HG03432 (cell line): ENCODE measurements around the gene LCP1.

Experiments used
- ATAC-seq: cut with Tn5 transposase; IDR thresholded peaks from one replicate; pipeline ENCODE4 v1.9.1; 2021; ENCODE audit warnings: mild to moderate bottlenecking, moderate library complexity; ENCODE audit not compliant: unreplicated experiment

The LCP1 gene

DNA sequence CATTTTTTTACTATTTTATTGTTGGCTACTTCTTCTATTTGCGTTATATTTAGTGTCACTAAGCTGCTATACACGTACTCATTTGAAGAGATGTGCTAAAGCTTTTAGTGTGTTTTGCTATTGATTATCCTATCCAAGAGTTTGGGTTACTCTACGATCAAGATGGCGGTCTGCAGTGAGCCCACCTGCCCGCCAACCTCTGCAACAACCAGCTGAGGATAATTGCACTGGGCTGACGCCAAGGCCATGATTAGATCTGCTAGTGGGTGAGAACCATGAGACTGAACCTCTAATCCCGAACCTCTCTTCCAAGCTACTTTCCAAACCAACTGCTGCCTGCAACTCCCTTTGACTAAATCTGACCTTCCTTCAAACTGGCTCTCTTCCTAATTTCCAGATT is 78.9 kb downstream of the LCP1 start:
- ATAC-seq = no peak

DNA sequence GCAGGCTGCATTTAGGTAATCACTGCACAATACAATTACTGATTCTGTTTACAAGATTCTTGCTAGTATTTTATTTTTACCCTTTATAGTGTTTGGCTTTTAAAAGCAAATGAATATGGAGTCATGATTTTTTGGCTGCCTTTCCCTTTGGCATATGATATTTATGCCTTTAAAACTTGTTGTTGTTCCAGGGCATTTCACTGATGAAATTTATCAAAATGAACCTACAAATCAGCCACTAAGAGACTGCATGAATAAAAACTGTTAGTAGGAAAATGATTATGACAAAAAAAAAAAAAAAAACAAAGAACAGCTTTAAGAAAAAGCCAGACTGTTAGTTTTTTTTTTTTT is 79.7 kb downstream of the LCP1 start:
- ATAC-seq = no peak

DNA sequence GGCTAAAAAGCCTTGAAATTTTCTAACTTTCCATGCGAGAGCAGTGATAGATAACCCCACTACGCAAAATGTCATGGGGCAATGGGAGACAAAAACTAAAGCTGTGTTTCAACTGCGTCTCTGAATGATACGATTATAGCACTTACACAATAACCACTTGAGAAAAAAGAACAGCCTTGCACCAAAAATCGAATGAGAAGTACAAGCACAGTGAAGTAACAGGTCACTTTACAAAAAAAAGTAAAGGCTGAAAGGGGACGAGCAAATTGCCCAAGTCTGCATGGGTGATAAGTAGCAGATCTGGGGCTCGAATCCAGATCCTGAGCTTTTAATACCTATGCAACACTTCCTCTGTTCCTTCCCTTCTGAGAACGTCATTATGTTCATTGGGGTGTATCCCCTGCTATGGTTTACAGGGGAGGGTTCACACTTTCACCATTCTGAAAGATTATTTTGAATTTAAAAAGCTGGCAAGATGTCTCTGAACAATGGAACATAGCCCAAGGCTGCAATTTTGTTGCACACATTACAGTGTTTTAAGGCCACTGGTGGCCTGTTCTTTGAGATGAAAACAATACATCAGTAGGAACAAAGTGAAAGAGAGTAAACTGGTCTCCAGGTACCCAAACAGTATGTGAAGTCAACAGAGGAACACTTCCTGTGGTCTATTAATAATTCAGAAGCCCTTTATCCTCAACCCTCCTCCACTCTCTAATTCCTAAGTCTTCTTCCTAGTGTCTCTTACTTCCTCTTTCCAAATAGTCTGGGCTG is 80.3 kb downstream of the LCP1 start:
- ATAC-seq = peak; percentile 46

DNA sequence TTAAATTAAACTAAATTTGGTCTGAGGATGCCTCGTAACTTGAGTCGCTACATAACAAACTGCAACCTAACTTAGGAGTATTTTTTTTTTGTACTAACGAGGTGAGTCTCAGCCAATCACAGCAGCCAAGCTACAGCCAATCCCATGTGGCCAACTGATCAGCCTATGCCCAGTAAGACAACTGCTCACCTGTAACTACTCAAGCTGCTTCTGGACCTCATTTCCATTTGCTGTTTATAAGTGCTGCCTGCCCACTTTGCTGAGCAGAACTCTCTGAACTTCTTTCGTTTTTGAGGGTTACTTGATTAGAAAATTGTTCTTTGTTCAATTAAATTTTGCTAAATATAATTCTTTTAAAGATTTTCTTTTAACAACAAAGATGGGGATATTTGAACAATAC is 81.0 kb downstream of the LCP1 start:
- no peak for ATAC-seq

GRCh38 chr13:46100191-46100815 is 81.7 kb downstream of the LCP1 start:
- no peak for ATAC-seq

DNA sequence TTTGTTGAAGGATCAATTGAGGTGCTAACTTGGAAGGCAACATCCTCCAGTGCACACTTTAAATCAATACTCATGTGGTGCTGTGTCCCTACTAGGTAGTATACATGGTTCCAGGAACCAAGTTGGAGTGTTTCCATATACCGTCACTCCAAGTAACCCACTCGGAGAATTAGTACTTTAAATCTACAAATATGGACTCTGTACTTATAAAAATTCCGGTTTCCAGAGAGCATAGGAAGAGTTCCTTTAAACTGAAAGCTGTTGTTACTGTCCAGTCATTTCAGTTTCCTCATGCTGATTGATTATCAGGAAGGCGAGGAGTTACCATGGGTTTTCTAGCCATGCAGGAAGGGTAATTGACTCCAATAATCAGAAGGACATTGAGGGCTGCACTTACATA is 84.3 kb downstream of the LCP1 start:
- ATAC-seq = no peak

GRCh38 chr13:46097015-46097414 is 85.0 kb downstream of the LCP1 start:
- no peak for ATAC-seq

DNA sequence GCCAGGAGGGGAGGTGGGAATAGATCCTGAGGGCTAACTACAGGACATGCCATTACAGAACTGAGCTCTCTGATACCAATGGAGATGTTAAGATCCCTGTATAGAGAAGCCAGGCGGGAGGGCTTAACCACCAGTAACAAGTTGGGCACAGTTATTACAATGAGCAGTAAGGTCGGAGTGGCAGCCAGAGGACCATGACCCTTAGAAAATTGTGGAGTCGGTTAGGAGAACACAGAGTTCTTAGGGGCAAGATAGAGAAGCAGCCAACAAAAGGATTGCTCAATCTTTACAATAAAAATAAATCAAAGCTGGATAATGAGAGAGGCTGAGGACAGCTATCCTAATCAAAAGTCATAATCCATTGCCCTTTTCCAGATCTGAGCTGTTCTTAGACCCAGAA is 87.5 kb downstream of the LCP1 start:
- no peak for ATAC-seq

DNA sequence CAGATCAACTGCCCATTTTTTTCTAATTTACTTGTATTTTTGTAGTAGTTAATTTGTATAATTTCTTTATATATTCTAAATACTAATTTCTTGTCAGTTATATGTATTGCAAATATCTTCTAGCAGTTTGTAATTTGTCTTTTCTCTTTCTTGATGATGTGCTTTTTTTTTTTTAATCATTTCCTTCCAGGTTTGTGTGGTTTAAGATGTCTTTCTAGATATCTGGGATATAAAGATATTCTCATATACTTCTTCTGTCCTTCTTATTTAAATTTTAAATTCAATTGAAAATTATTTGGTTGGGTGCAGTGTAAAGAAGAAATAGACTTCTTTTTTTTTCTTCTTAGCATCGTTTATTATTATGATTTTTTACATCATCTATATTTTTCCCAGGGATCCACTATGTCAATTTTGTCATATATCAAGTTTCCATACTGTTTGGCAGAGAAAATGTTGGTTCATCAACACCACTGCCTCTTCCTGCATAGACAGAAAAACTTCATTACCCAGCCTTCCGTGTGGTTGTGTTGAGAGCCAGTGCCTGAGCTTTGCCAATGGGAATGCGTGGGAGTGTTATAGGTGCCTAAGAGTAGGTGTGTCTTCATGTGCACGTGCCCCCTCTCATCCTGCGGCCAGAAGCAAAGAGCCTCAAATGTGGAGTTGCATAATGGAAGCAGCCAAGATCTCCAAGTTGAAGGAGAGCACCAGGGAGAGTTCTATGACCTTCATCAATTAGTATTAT is 93.0 kb downstream of the LCP1 start:
- no peak for ATAC-seq

GRCh38 chr13:46087481-46087880 is 94.5 kb downstream of the LCP1 start:
- no peak for ATAC-seq

DNA sequence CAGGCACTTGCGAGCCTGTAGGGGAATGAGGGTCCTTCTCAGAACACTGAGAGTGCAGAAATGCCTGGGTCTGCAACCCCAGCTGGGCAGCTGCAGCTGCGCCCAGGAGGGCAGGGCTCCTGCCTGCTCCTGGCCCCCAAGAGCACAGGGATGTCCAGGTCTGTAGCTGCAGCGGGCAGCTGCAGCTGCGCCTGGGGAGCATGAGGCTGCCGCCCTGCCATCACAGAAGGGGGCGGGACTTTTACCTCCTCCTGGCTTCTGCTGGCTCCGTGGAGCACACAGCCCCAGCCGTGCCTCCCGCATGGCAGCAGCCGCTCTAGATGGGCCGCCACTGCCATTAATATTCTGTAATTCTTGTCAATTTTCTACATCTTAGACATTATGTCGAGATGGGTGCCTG is 95.0 kb downstream of the LCP1 start:
- no peak for ATAC-seq

GRCh38 chr13:46086421-46086922 is 95.5 kb downstream of the LCP1 start:
- ATAC-seq = no peak

GRCh38 chr13:46085737-46086136 is 96.2 kb downstream of the LCP1 start:
- ATAC-seq = no peak

- no peak for ATAC-seq
Observed at GRCh38 chr13:46082324-46082723, 99.7 kb downstream of the LCP1 start.

GRCh38 chr13:46079770-46080169 is 102.2 kb downstream of the LCP1 start:
- no peak for ATAC-seq

DNA sequence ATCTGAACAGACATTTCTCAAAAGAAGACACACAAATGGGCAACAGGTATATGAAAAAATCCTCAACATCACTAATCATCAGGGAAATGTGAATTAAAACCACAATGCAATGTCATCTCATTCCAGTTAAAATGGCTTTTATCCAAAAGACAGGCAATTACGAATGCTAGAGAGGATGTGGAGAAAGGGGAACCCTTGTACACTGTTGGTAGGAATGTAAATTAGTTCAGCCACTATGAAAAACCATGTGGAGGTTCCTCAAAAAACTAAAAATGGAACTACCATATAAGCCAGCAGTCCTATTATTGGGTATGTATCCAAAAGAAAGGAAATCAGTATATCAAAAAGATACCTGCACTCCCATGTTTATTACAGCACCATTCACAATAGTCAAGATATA is 104.7 kb downstream of the LCP1 start:
- ATAC-seq = no peak

GRCh38 chr13:46076827-46077226 is 105.2 kb downstream of the LCP1 start:
- no peak for ATAC-seq
